Osteocyte (in vitro differentiated cells): ENCODE measurements around the gene CSMD2. TPM values are rescaled to one million over a fixed set of nuclear protein-coding genes. Genes with fewer than 3 reads are reported as not detected.

Source experiments
- DNase-seq: peaks from one replicate; pipeline ENCODE4 v3.0.0; 2021; ENCODE audit warnings: mixed read lengths; ENCODE audit not compliant: unreplicated experiment; ENCODE audit errors: extremely low spot score
- H3K27ac Mint-ChIP-seq: one replicate; pipeline ENCODE4 v1.8.0; 2021; ENCODE audit warnings: mild to moderate bottlenecking, mixed read lengths; ENCODE audit not compliant: unreplicated experiment
- H3K27me3 Mint-ChIP-seq: one replicate; pipeline ENCODE4 v1.8.0; 2021; ENCODE audit warnings: mixed read lengths; ENCODE audit not compliant: unreplicated experiment
- H3K36me3 Mint-ChIP-seq: one replicate; pipeline ENCODE4 v1.8.0; 2021; ENCODE audit warnings: mixed read lengths; ENCODE audit not compliant: unreplicated experiment
- H3K4me1 Mint-ChIP-seq: one replicate; pipeline ENCODE4 v1.8.0; 2021; ENCODE audit warnings: mixed read lengths; ENCODE audit not compliant: unreplicated experiment
- H3K4me3 Mint-ChIP-seq: one replicate; pipeline ENCODE4 v1.8.0; 2021; ENCODE audit warnings: mild to moderate bottlenecking, moderate library complexity, mixed read lengths; ENCODE audit not compliant: unreplicated experiment
- H3K9me3 Mint-ChIP-seq: one replicate; pipeline ENCODE4 v1.8.0; 2021; ENCODE audit warnings: mixed read lengths; ENCODE audit not compliant: unreplicated experiment
- CTCF ChIP-seq: fragments of 200-600 bp; sonication (generic); IDR thresholded peaks from 2 replicates; pipeline ENCODE4 v1.5.0; 2021; ENCODE audit warnings: antibody characterized with exemption, mild to moderate bottlenecking, moderate library complexity
- total RNA-seq: library from RNA; stranded (reverse); gene quantifications from 2 replicates; pipeline ENCODE4 v1.2.1, GENCODE V29; 2021

The CSMD2 gene
- total RNA-seq, 1 donor from 2014 or later, result not detected

- Mint-ChIP-seq H3K27ac (no peak overlapping the region), H3K4me1 (no peaks in the 10 kb centered on the region), H3K27me3 (no peaks in the 10 kb centered on the region), H3K4me3 (no peak overlapping the region), H3K9me3 (peaks cover 26% of the 10 kb centered on the region), H3K36me3 (no peaks in the 10 kb centered on the region)
- TF ChIP-seq CTCF, result no peak
- no peak for DNase-seq
Measured at GRCh38 chr1:33864460-33865389, 300.3 kb downstream of the CSMD2 start.

GRCh38 chr1:33863779-33864178, 301.3 kb downstream of the CSMD2 start, which contains the start of gene HMGB4:
Gene HMGB4 (plus strand): TSS chr1:33864079. CDS start chr1:33864192, 113 bp downstream.
- no peak for TF ChIP-seq CTCF
- H3K9me3 Mint-ChIP-seq, result peaks cover 26% of the 10 kb centered on the region
- H3K36me3 Mint-ChIP-seq, result no peaks in the 10 kb centered on the region

GRCh38 chr1:33860671-33861070, 304.4 kb downstream of the CSMD2 start:
- no peak for DNase-seq
- no peaks in the 10 kb centered on the region for H3K27me3 Mint-ChIP-seq
- peaks cover 8% of the 10 kb centered on the region for H3K9me3 Mint-ChIP-seq
- no peak for TF ChIP-seq CTCF
- no peak overlapping the region for H3K27ac Mint-ChIP-seq
- no peaks in the 10 kb centered on the region for H3K4me1 Mint-ChIP-seq
- no peak overlapping the region for H3K4me3 Mint-ChIP-seq
- H3K36me3 Mint-ChIP-seq, result no peaks in the 10 kb centered on the region

More at GRCh38 chr1:33863779-33864178, 301.3 kb downstream of the CSMD2 start, which contains the start of gene HMGB4:
- H3K4me3 Mint-ChIP-seq, result no peak within 1 kb of the TSS
- no peaks in the 10 kb centered on the region for H3K27me3 Mint-ChIP-seq
- DNase-seq, result no peak
- no peak within 1 kb of the TSS for H3K27ac Mint-ChIP-seq
- H3K4me1 Mint-ChIP-seq, result no peaks in the 10 kb centered on the region

- H3K36me3 Mint-ChIP-seq, result no peaks in the 10 kb centered on the region
- DNase-seq, result no peak
- no peak overlapping the region for H3K4me3 Mint-ChIP-seq
- no peak for TF ChIP-seq CTCF
- H3K9me3 Mint-ChIP-seq, result peaks cover 6% of the 10 kb centered on the region
- H3K27ac Mint-ChIP-seq, result no peak overlapping the region
- H3K4me1 Mint-ChIP-seq, result no peaks in the 10 kb centered on the region
- no peaks in the 10 kb centered on the region for H3K27me3 Mint-ChIP-seq
Measured at GRCh38 chr1:33854091-33854490, 310.9 kb downstream of the CSMD2 start.

- Mint-ChIP-seq H3K4me3 (no peak overlapping the region), H3K36me3 (no peaks in the 10 kb centered on the region), H3K4me1 (no peaks in the 10 kb centered on the region), H3K27me3 (no peaks in the 10 kb centered on the region), H3K27ac (no peak overlapping the region), H3K9me3 (peaks cover 6% of the 10 kb centered on the region)
- no peak for TF ChIP-seq CTCF
- DNase-seq, result no peak
Measured at GRCh38 chr1:33853431-33853830, 311.6 kb downstream of the CSMD2 start.
